D341Med (cell line): ENCODE measurements around the gene LRRC27.
"Not testable (repeated sequence)": the region's sequence is repeated elsewhere in the genome, so short reads cannot be mapped to it uniquely, and the experiment has no call there.

ENCODE experiments used
- DNase-seq: peaks from one replicate; pipeline ENCODE4 v3.0.0; 2012; ENCODE audit warnings: low spot score

LRRC27 gene

DNA sequence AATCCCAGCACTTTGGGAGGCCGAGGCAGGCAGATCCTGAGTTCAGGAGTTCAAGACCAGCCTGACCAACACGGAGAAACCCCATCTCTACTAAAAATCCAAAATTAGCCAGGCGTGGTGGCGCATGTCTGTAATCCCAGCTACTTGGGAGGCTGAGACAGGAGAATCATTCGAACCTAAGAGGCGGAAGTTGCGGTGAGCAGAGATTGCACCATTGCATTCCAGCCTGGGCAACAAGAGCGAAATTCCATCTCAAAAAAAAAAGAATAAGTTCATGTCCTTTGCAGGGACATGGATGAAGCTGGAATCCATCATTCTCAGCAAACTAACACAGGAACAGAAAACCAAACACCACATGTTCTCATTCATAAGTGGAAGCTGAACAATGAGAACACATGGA lies 17.1 kb upstream of the LRRC27 start:
- not testable (repeated sequence) for DNase-seq

DNA sequence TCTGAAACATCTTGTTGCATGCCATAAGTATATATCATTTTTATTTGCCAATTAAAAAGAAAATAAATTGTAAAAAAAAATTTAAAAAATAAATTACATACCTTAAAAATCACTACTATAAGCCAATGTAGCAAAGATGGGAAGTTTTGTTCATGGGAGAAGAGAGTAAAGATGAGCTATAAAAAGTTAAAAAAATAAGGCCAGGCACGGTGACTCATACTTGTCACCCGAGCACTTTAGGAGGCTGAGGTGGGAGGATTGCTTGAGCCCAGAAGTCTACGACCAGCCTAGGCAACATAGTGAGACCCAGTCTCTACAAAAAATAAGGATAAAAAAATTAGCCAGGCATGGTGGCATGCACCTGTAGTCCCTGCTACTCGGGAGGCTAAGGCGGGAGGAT lies 15.9 kb upstream of the LRRC27 start:
- no peak for DNase-seq

DNA sequence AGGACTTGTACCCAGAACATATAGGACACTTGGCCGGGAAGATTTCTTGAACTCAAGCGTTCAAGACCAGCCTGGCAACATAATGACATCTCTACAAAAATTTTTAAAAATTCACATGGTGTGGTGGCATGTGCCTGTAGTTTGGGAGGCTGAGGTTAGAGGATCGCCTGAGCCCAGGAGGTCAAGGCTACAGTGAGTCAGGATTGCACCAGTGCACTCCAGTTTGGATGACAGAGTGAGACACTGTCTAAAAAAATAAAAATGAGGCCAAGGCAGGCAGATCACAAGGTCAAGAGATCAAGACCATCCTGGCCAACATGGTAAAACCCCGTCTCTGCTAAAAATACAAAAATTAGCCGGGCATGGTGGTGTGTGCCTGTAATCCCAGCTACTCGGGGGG lies 14.5 kb upstream of the LRRC27 start:
- DNase-seq, result not testable (repeated sequence)

DNA sequence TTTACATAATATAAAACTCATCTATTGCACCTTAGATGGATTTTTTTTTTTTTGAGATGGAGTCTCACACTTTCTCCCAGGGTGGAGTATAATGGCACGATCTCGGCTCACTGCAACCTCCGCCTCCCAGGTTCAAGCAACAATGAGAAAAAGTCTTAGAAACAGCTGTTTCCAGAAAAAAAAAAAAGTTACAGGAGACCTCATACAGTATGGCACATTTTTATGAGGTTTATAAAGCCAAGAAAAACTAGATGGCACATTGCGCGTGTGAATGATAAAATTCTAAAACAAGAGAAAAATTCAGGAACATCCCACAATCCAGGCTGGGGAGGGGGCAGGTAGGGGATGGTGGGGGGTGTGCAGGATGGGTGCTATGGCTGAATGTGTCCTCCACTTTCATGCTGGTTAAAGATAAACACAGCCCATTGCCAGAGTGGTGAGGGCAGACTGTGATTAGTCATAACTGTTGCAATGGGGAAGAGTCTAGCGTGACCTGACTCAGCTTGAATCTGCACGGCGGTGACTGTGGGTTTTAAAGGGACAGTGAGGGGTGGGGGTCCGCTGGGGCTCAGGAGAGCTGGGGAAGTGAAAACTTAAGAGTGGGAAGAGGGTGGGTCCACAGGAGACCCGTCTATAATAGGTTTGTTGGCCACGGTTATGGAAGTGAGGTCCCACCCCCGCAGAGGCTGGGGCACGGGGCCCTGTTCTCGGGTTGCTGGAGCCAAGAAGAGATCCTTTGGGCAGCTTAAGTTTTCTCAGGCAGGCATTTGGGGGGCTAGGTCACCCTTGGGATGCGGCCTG lies 11.9 kb upstream of the LRRC27 start:
- no peak for DNase-seq

DNA sequence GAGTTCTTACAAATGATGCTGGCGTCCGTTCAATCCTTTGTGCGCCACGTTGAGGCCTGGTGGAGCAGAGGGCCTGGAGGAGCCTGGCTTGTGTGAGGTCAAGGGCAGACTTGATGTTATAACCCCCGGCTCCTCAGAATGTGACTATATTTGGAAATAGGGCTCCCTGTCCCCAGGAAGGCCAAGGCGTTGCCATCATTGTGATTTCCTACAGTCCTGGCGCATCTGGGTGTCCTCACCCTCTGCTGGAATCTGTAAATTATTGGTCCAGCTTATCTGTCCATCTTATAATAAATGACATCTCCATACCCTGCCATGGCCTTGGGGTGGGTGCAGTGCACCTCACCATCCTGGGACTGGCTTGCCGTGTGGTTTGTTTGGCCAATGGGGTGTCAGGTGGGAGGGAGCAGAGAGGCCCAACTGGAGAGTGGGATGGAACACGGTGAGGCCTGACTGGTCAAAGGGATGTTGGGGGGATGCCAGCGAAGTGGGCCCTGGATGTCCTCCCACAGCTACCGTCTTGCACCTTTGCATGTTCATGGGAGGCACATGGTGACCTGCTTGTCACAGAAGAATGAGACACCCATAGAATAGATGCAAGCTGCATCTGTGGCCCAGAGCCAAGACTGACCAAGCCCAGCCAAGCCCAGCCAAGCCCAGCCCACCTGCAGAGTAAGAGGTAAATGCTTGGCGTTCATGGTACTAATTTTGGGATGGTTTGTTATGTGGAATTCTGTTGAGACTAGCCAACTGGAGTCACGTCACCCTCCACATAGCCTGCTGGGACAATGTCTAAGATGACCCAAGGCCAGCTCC lies 11.1 kb upstream of the LRRC27 start:
- no peak for DNase-seq

DNA sequence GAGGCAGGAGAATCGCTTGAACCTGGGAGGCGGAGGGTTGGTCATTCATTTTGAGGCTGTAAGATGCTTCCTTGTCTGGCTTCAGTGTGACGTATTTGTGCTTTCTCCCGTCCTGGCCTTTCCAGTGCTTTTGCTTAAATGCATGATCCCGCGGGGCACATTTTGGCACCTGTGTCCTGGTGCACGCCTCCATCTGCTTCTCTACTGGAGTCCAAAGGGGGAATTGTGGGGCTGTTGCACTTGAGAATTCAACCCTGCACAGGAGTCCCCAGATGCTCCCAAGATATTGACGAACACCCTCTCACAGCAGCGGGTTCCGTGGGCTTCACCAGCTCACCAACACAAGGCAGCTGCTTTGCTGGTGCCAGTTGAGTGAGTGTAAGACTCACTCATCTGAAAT lies 10.3 kb upstream of the LRRC27 start:
- DNase-seq, result no peak

DNA sequence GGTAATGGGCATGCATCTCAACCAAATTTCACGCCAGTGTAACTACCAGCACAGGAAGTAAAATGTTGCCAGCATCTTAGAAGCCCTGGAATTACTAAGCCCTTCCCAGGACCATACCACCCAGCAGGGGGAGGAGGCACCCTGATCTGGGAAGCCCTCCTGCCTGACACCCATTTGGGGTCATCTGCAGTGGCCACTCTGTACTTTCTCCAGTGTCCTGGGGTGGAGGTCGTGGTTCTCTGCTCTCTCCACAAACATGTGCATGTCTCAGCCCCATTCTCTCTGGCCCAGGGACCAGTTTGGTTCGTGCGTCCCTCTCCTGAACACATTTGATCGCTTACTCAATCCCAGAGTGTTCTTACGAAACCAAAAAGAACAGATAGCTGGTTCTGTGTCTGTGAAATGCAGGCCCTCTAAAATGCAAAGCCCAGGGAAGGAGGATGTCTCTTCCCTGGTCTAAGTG lies 9.4 kb upstream of the LRRC27 start:
- no peak for DNase-seq

DNA sequence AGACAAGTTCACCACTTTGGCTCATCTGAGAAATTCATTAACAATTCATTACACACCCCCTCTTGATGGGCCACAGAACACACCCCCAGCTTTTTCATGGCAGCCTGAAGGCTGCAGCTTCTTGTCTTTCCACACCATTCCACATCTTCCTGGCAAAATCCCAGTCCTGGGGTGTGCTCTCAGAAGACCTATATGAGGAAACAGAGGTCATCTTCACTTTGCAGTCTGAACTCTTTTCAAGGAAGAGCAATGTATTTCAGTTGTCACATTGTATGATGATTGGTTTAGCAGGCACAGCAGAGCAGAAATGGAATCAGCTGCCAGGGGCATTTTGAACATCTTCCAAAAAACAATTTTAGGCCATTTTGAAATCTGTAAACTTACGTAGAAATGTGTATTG lies 7.8 kb upstream of the LRRC27 start:
- no peak for DNase-seq

DNA sequence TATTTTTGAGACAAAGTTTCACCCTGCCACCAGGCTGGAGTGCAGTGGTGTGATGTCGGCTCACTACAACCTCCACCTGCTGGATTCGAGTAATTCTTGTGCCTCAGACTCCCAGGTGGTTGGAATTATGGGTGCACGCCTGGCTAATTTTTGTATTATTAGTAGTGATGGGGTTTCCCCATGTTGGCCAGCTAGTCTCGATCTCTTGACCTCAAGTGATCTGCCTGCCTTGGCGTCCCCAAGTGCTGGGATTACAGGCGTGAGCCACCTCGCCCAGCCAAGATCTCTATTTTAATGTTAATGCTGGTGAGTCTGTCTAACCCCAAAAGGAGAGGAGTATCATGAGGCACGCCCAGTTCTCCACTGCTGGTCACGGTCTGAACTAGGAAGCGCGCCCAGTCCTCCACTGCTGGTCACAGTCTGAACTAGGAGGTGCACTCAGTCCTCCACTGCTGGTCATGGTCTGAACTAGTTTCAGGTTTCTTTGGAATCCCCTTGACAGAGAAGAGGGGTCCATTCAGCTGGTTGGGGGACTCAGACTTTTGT lies 5.6 kb upstream of the LRRC27 start:
- no peak for DNase-seq

DNA sequence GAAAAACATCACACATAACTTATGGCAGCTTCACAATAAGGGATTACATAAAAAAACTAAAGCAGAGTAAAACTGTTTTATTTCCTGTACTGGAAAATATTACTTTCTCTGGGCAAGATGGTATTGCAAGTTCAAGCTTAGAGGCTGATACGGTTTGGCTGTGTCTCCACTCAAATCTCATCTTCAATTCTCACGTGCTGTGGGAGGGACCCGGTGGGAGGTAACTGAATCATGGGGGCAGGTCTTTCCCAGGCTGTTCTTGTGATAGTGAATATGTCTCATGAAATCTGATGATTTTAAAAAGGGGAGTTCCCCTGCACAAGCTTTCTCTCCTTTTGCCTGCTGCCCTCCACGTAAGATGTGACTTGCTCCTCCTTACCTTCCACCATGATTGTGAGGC lies 5.1 kb upstream of the LRRC27 start:
- DNase-seq, result no peak

DNA sequence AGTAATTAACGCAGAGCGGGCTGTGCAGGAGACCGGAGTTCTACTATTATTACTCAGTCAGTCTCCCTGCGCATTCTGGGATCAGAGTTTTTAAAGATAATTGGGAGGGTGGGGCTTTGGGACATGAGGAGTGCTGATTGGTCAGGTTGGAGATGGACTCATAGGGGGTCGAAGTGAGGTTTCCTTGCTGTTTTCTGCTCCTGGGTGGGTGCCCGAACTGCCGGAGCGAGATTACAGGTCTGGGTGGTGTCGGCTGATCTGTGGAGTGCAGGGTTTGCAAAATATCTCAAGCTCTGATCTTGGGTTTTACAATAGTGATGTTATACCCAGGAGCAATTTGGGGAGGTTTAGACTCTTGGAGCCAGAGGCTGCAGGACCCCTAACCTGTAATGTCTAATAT lies 3.9 kb upstream of the LRRC27 start:
- DNase-seq, result no peak

DNA sequence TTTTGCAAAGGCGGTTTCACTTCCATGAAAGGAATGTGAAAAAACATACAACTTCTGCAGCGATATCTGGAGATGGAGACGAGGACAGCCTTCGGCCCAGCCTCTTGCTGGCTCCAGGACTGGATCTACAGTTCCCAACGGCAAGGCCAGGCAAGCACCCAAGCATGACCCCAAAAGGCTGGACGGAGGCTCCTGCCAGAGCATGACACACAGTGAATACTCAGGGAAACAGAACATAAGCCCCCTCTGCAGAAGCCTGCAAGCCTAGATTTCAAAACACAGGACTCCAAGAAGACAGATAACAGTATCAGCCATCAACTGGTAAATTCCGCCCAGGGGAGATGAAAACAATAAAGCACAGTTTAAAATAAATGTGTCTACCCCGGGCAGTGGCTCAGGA lies 3.3 kb upstream of the LRRC27 start:
- no peak for DNase-seq

DNA sequence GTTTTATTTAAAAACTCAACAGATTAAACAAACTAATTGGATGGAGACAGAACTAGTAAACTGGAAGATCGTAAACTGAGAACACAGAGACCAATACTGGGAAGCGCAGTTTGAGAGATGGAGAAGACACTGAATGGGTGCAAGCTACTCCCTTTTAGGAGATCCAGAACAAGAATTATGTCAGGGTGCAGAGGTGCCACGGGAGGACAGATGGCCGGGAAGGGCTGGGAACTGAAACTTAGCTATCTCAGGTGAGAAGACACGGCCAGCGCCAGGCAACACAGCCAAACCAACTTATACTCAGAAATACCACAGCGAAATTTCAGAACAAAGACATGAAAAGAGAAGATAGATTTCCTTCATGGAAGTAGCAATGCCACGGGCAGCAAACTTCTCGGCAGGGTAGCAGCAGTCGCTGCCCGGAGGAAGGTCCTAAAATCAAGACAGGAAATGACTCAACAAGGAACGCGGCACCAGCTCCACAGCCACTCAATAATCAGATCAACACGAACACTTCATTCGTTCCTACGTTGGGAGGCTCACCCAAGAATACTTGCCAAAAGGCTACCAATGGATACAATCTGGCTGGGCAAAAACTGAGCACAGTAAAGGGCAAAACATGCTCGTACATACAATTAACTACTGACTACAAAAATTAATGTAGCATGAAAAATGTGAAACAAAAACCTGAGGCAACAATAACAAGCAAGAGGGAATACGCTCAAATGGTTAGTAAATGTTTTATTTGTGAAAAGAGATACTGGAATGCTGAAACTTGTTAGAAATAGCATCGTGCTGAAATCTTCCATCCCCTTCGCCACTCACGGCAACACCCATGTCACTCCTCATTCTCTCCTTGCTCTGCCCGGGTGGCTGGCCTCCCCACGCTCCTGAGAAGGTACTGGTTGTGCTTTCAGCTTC lies 2.2 kb upstream of the LRRC27 start:
- DNase-seq, result no peak

DNA sequence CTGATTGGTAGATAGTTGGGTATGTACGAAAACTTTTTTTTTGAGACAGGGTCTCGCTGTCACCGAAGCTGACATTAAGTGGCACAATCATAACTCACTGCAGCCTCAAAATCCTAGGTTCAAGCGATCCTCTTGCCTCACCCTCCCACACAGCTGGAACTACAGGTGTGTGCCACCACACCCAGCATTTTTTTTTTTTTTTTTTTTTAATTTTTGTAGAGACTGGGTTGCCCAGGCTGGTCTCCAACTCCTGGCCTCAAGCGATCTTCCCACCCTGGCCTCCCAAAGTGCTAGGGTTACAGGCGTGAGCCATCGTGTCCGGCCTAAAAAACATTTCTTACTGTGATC lies 1.5 kb upstream of the LRRC27 start:
- DNase-seq, result no peak

DNA sequence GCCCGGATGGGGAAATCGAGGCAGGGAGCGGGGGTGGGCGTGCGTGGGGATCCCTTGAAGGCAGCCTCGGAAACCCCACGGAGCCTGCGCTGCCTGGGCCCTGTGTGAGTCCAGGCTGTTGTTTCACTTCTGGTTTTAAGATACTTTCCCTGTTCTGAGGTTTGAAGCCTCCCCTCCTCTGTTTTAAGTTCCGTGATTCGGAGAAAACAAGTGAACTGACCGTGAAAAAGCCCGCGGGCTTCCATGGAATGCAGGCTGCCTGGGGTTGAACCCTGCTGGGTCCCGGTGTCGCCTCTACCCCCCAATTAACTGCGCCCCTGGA lies 401 bp downstream of the LRRC27 start:
- DNase-seq, result no peak

DNA sequence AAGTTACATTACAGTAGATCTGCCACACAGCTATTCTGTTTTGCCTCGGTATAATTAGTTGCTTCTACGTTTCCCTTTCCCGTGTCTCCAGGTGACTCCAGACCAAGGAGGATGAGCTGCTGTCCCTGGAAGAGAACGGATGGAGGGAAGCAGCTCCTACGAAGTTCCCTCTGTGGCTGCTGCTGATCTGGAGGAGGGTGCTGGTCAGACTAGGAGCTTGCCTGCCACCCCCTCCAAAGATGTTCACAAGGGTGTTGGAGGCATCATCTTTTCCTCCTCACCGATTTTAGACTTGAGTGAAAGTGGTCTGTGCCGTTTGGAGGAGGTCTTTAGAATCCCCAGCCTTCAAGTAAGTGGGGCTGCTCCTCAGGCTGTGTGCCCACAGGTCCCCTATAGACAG lies 1.4 kb downstream of the LRRC27 start:
- DNase-seq, result no peak

DNA sequence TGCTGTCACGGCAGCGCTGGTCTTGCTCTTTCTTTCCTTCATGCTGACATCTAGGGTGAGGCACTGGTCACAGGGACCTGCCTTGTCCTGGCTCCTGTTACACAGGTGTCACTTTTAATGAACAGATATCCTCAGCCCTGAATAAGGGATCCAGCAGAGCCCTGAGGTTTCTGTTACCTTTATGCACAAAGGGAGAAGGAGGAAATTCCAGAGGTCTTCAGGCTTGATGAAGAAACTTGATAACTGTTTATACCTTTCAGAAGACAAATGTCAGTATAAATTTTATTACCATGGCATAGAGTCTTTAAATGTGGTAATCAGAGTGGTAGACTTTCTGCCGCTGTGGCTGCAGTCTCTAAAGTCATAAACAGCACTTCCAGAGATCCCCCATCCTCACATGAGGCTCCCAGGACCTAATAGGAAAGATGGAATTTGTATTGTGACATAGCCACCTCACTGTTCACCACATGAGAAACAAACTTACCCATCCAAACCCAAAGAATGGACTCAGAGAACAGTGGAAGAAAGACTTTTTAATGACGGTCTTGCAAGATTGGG lies 2.7 kb downstream of the LRRC27 start:
- no peak for DNase-seq

DNA sequence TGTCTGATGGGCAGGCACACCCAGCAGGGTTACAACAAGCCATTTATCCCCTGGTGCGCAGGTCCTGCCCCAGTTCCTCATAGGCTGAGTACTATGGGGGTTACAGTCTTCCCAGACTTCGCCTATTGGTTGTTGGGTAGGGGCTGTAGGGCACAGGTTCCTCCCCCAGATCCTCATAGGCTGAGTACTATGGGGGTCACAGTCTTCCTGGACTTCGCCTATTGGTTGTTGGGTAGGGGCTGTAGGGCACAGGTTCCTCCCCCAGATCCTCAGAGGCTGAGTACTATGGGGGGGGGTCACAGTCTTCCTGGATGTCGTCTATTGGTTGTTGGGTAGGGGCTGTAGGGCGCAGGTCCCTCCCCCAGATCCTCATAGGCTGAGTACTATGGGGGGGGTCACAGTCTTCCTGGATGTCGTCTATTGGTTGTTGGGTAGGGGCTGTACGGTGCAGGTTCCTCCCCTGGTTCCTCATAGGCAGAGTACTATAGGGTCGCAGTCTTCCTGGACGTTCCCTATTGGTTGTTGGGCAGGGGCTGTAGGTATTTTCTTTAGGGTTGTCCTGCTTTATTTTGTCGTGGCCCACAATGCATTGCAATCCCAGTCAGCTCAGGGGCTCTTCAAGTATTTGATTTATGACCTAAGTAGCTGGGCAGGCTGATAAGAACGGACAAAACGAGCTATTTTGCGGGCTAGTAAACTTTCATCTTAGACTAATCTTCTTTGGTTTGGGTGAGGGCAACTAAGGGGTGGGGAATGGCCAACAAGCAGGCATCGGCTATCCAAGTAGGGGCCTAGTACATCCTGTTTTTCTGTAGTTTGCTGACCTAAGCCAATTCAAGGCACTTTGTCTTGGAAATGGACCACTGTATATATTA lies 3.4 kb downstream of the LRRC27 start:
- no peak for DNase-seq

DNA sequence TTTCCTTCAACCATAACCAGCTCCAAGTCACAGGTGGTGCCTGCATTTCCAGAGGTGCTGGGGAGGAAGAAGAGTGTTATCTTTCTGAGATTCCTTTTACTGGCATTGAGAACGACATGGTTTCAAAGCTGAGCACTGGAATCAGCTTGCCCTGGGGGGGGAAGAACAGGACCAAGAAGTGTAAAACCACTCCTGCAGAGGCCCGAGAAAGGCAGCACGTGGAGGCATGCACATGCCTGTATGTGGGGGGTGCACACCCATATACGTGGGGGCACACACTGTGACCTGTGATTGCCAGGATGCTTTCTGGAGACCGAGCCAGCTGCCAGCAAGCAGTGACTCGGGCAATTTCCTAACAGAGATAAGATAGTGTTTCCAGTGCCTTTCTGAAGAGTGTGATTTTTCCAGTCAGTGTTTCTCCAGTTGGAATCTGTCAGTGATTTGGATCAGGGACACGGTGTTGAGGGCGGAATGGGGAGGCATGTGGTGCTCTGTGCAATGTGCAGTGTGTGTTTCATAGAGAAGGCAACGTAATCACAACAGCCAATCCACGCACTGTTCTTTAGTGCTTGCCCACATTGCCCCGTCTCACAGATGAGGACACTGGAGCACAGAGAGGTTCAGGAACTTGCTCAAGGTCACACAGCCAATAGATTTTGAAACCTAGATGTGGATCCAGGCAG lies 4.2 kb downstream of the LRRC27 start:
- DNase-seq, result no peak

DNA sequence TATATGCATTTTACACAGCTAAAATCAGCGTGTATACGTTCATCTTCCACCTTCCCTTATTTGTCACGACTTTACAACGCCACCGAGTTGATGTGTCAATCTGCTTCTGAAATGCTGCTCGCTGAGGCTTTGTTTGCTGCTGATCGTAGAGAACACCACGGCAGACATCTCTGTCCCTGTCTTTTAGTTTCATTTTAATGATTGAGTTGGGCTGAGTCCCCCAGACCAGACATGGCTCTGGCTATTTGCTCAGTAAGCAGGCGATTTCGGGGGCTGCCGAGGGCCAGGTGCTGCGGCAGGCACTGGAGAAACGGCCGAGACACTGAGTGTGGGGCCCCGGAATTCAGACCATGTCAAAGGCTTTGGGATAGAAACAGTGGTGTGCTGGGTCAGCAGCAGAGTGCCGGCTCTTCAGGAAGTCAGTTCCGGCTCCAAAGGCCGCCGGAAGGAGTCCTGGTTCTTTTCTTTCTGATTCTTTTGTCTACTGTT lies 5.0 kb downstream of the LRRC27 start:
- DNase-seq, result no peak
